ENCODE data around the gene MPRIP.

The MPRIP gene

GRCh38 chr17:17091856-17092756, 49.8 kb downstream of the MPRIP start:
- H3K27ac ChIP-seq, result no peak overlapping the region
- TF ChIP-seq, protein P1, sequence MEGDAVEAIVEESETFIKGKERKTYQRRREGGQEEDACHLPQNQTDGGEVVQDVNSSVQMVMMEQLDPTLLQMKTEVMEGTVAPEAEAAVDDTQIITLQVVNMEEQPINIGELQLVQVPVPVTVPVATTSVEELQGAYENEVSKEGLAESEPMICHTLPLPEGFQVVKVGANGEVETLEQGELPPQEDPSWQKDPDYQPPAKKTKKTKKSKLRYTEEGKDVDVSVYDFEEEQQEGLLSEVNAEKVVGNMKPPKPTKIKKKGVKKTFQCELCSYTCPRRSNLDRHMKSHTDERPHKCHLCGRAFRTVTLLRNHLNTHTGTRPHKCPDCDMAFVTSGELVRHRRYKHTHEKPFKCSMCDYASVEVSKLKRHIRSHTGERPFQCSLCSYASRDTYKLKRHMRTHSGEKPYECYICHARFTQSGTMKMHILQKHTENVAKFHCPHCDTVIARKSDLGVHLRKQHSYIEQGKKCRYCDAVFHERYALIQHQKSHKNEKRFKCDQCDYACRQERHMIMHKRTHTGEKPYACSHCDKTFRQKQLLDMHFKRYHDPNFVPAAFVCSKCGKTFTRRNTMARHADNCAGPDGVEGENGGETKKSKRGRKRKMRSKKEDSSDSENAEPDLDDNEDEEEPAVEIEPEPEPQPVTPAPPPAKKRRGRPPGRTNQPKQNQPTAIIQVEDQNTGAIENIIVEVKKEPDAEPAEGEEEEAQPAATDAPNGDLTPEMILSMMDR (conservative IDR thresholded peaks at IDR 0.05), result no peak

- no peak overlapping the region for H3K27ac ChIP-seq
- TF ChIP-seq, protein P1 (conservative IDR thresholded peaks at IDR 0.05), result no peak
- TF ChIP-seq ZFX (IDR thresholded peaks at IDR 0.05), result no peak
These were observed 51.5 kb downstream of the MPRIP start for GRCh38 chr17:17093764-17094163.

GRCh38 chr17:17096438-17097178, 54.4 kb downstream of the MPRIP start:
- TF ChIP-seq, protein P1 (conservative IDR thresholded peaks at IDR 0.05), result no peak
- H3K27ac ChIP-seq, result no peak overlapping the region

GRCh38 chr17:17097763-17098345, 55.6 kb downstream of the MPRIP start:
- TF ChIP-seq, protein P1 (conservative IDR thresholded peaks at IDR 0.05), result no peak
- no peak for TF ChIP-seq ZFX (IDR thresholded peaks at IDR 0.05)
- no peak overlapping the region for H3K27ac ChIP-seq

DNA sequence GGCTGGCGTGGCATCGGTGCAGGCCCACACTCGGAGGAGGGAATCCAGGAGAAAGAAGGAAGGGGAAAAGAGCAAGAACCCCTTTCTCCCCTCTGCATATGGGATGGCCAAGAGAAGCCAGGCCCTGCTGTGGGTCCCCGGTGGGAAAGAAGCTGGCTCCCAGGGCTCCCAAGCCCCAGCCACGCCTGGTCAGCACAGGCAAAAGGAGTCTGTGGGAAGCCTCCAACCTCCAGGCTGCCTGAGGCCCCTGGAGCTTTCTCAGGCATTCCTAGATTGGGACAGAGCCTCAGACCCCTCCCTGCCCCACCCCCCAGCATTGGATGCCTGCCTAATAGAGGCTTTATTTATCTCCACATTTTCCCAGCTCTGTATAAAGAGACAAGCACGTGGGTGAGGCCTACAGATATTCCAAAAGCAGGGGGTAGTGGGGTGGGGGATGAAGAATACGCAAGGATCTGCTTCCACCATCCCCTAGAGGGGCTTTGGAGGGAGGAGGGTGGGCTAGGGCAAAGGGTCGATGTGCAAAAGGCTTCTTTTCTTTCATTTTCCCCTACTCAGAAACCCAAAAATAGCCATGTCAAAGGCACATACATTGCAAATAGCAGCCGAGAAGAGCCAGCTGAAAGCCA, 56.4 kb downstream of the MPRIP start:
- no peak overlapping the region for H3K27ac ChIP-seq
- TF ChIP-seq ZFX (IDR thresholded peaks at IDR 0.05), result no peak
- TF ChIP-seq, protein P1 (conservative IDR thresholded peaks at IDR 0.05), result no peak

DNA sequence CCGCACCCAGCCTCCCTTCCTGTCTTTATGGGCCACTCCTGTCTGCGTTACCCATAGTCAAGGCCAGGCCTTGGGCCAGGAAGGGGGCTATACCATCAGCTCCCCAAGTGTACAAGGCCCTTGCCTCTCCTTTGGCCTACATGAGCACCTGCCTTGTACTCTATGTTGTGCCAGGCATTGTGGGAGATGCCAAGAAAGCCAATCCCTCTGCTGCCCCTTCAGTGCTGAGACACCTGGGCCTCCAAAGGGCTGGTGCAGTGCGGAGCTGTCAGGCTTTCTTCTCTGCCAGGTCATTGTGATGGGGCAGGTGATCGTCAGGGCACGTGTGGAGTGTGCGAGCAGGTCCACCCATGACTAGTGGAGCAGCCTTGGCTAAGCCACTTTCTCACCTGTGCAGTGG, 59.9 kb downstream of the MPRIP start:
- H3K27ac ChIP-seq, result no peak overlapping the region
- no peak for TF ChIP-seq ZFX (IDR thresholded peaks at IDR 0.05)
- TF ChIP-seq, protein P1 (conservative IDR thresholded peaks at IDR 0.05), result no peak
